GM23248 (cell line): Measurements from ENCODE around the gene EPHB3.

Source experiments
- EZH2 ChIP-seq: fragments of 200-600 bp; sonication (generic); IDR thresholded peaks from 2 replicates; pipeline ENCODE4 v1.6.1; 2018; ENCODE audit warnings: antibody characterized with exemption, mild to moderate bottlenecking; ENCODE audit not compliant: insufficient read depth, poor library complexity, severe bottlenecking
- EZH2phosphoT487 ChIP-seq: fragments of 200-600 bp; sonication (generic); IDR thresholded peaks from 2 replicates; pipeline ENCODE4 v1.6.1; 2018; ENCODE audit warnings: antibody characterized with exemption, moderate library complexity, mild to moderate bottlenecking, low read depth; ENCODE audit not compliant: insufficient read depth

GRCh38 chr3:184594371-184595001 is 32.9 kb downstream of the EPHB3 start:
- TF ChIP-seq EZH2 (no peak), EZH2phosphoT487 (no peak)
